SK-N-SH treated with all-trans-retinoic acid at 6 μM for 48 hours (cell line): Measurements from ENCODE around the gene CCDC102A.
A peak's percentile ranks its signal among the peaks of the same experiment; 100 is the strongest.

Source experiments
- ATAC-seq: fragments of 200-7000 bp; cut with Tn5 transposase; 3 replicates; pipeline ENCODE4 v1.9.1; 2020; ENCODE audit warnings: mild to moderate bottlenecking, moderate library complexity
- ARNTL ChIP-seq: fragments of 450-650 bp; formaldehyde crosslinking; IDR thresholded peaks from 2 replicates; pipeline ENCODE4 v1.5.0; 2020; ENCODE audit warnings: low read depth, mild to moderate bottlenecking, moderate library complexity, borderline replicate concordance
- CSDC2 ChIP-seq: fragments of 250-450 bp; sonication (Bioruptor Pico); IDR thresholded peaks from 2 replicates; pipeline ENCODE4 v1.5.0; 2020; ENCODE audit warnings: mild to moderate bottlenecking, moderate library complexity
- GLIS3 ChIP-seq: fragments of 250-450 bp; sonication (Bioruptor Pico); IDR thresholded peaks from 2 replicates; pipeline ENCODE4 v1.5.0; 2020; ENCODE audit warnings: mild to moderate bottlenecking, moderate library complexity
- ISL1 ChIP-seq: fragments of 250-450 bp; sonication (Bioruptor Pico); IDR thresholded peaks from 2 replicates; pipeline ENCODE4 v2.1.2; 2022; ENCODE audit warnings: mild to moderate bottlenecking, moderate library complexity
- OSR1 ChIP-seq: fragments of 250-450 bp; sonication (Bioruptor Pico); IDR thresholded peaks from 2 replicates; pipeline ENCODE4 v1.8.0; 2022; ENCODE audit warnings: moderate library complexity, mild to moderate bottlenecking, inconsistent platforms
- RARB ChIP-seq: fragments of 250-450 bp; sonication (Bioruptor Pico); IDR thresholded peaks from 2 replicates; pipeline ENCODE4 v1.8.0; 2021; ENCODE audit warnings: mild to moderate bottlenecking, moderate library complexity
- TCF4 ChIP-seq: fragments of 250-450 bp; sonication (Bioruptor Pico); IDR thresholded peaks from 2 replicates; pipeline ENCODE4 v1.8.0; 2021; ENCODE audit warnings: mild to moderate bottlenecking, moderate library complexity, borderline replicate concordance
- TOX ChIP-seq: fragments of 250-450 bp; sonication (Bioruptor Pico); IDR thresholded peaks from 2 replicates; pipeline ENCODE4 v1.8.0; 2021; ENCODE audit warnings: mild to moderate bottlenecking, moderate library complexity, borderline replicate concordance
- ZFP3 ChIP-seq: fragments of 250-450 bp; sonication (Bioruptor Pico); IDR thresholded peaks from 2 replicates; pipeline ENCODE4 v1.5.0; 2020; ENCODE audit warnings: mild to moderate bottlenecking, moderate library complexity
- ZFP30 ChIP-seq: fragments of 450-650 bp; formaldehyde crosslinking; IDR thresholded peaks from 2 replicates; pipeline ENCODE4 v1.5.0; 2022; ENCODE audit warnings: mild to moderate bottlenecking, moderate library complexity
- ZNF565 ChIP-seq: fragments of 450-650 bp; formaldehyde crosslinking; conservative IDR thresholded peaks from 2 replicates; pipeline ENCODE4 v1.5.0; 2020; ENCODE audit warnings: low read depth, mild to moderate bottlenecking, moderate library complexity
- ZNF8 ChIP-seq: fragments of 450-650 bp; formaldehyde crosslinking; IDR thresholded peaks from 2 replicates; pipeline ENCODE4 v1.5.0; 2020; ENCODE audit warnings: mild to moderate bottlenecking, moderate library complexity
- TF ChIP-seq, protein P1 (sequence below): fragments of 250-450 bp; sonication (Bioruptor Pico); IDR thresholded peaks from 2 replicates; pipeline ENCODE4 v1.5.0; 2020; ENCODE audit warnings: mild to moderate bottlenecking, moderate library complexity
- TF ChIP-seq, protein P2 (sequence below): fragments of 250-450 bp; sonication (Bioruptor Pico); IDR thresholded peaks from 2 replicates; pipeline ENCODE4 v1.8.0; 2020; ENCODE audit warnings: mild to moderate bottlenecking, moderate library complexity, borderline replicate concordance
- TF ChIP-seq, protein P3 (sequence below): fragments of 250-450 bp; sonication (Bioruptor Pico); IDR thresholded peaks from 2 replicates; pipeline ENCODE4 v1.8.0; 2021; ENCODE audit warnings: low read depth, mild to moderate bottlenecking, moderate library complexity, borderline replicate concordance

CCDC102A gene

DNA sequence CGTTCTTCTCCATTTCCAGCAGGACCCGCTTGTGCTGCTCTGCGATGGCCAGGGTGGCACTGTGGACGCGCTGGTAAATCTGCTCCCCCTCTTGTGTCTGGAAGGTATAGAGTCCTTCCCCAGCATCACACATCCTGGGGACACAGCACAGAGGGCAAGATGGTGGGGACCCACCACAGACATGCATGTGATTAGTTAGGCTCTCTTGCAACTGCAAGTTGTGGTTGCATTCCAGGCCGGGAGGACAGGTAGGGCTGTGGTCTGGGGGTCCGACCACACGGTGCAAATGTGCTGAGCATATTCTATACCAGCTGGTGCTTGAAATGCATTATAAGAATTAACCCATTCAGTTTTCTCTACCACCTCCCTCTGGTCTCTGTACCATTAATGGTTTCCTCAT lies 62.5 kb downstream of the CCDC102A start (continued):
- TF ChIP-seq, protein P1, sequence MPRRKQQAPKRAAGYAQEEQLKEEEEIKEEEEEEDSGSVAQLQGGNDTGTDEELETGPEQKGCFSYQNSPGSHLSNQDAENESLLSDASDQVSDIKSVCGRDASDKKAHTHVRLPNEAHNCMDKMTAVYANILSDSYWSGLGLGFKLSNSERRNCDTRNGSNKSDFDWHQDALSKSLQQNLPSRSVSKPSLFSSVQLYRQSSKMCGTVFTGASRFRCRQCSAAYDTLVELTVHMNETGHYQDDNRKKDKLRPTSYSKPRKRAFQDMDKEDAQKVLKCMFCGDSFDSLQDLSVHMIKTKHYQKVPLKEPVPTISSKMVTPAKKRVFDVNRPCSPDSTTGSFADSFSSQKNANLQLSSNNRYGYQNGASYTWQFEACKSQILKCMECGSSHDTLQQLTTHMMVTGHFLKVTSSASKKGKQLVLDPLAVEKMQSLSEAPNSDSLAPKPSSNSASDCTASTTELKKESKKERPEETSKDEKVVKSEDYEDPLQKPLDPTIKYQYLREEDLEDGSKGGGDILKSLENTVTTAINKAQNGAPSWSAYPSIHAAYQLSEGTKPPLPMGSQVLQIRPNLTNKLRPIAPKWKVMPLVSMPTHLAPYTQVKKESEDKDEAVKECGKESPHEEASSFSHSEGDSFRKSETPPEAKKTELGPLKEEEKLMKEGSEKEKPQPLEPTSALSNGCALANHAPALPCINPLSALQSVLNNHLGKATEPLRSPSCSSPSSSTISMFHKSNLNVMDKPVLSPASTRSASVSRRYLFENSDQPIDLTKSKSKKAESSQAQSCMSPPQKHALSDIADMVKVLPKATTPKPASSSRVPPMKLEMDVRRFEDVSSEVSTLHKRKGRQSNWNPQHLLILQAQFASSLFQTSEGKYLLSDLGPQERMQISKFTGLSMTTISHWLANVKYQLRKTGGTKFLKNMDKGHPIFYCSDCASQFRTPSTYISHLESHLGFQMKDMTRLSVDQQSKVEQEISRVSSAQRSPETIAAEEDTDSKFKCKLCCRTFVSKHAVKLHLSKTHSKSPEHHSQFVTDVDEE (CRISPR knock-in tag), result no peak
- TF ChIP-seq OSR1 (CRISPR knock-in tag) (no peak), TOX (CRISPR knock-in tag) (no peak)

DNA sequence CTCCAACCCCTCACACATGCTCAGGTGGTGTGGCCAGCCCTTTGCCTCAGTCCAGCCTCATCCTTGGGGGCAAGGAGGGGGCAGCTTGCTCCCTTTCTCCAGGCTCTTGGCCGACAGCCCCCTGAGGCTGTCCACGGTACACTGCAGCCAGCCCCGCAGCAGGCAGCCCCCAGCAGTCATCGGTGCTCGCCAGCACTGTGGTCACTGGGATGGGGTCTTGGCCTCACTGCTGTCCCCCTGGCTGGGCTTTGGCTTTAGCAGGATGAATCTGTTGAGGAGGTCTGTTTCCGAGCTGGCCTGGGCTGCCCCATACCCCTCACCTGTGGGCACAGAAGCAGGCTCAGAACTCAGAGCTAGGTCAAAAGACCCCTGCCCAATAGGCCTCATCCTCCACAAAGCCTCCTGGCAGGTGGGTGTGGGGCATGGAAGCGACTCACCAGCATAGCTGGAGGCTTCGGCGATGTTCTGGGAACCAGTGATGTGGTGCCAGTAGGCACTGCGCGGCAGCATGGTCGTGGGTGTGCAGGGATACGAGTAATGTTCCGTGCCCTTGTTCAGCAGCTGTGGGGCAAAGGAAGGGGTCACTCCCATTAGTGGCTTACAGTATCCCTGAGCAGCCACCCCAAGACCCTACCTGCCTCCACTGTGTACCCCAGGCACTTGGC lies 63.1 kb downstream of the CCDC102A start:
- TF ChIP-seq ARNTL (CRISPR knock-in tag) (no peak), ISL1 (CRISPR knock-in tag) (no peak), TCF4 (CRISPR knock-in tag) (no peak), CSDC2 (no peak), RARB (no peak), ZNF8 (CRISPR knock-in tag) (no peak)
- TF ChIP-seq, protein P1 (CRISPR knock-in tag), result no peak
- TF ChIP-seq, protein P2, sequence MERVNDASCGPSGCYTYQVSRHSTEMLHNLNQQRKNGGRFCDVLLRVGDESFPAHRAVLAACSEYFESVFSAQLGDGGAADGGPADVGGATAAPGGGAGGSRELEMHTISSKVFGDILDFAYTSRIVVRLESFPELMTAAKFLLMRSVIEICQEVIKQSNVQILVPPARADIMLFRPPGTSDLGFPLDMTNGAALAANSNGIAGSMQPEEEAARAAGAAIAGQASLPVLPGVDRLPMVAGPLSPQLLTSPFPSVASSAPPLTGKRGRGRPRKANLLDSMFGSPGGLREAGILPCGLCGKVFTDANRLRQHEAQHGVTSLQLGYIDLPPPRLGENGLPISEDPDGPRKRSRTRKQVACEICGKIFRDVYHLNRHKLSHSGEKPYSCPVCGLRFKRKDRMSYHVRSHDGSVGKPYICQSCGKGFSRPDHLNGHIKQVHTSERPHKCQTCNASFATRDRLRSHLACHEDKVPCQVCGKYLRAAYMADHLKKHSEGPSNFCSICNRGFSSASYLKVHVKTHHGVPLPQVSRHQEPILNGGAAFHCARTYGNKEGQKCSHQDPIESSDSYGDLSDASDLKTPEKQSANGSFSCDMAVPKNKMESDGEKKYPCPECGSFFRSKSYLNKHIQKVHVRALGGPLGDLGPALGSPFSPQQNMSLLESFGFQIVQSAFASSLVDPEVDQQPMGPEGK (CRISPR knock-in tag), result no peak
- peak; percentile 3; the same call in 2 of the 3 replicates for ATAC-seq

DNA sequence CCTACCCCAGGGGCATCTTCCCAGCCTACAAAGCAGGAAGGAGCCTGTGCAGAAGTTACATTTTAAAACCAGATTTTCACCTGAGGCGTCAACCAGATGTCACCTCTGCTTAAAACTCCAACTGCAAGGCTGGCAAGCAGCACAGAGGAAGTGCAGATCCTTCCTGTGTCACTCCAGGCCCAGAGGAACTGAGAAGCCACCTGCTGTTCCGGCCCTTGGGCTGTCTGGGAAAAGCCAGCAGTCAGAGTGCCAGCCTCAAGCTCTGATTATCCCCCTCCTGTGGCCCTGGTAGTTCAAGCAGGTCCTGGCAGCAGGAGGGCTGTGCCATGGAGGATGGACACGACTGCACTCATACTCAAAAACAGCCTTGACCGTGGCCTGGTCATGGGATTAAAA lies 63.7 kb downstream of the CCDC102A start:
- peak; percentile 17; the same call in 1 of the 2 replicates for TF ChIP-seq TCF4 (CRISPR knock-in tag)
- TF ChIP-seq, protein P3, sequence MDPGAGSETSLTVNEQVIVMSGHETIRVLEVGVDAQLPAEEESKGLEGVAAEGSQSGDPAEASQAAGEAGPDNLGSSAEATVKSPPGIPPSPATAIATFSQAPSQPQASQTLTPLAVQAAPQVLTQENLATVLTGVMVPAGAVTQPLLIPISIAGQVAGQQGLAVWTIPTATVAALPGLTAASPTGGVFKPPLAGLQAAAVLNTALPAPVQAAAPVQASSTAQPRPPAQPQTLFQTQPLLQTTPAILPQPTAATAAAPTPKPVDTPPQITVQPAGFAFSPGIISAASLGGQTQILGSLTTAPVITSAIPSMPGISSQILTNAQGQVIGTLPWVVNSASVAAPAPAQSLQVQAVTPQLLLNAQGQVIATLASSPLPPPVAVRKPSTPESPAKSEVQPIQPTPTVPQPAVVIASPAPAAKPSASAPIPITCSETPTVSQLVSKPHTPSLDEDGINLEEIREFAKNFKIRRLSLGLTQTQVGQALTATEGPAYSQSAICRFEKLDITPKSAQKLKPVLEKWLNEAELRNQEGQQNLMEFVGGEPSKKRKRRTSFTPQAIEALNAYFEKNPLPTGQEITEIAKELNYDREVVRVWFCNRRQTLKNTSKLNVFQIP (CRISPR knock-in tag), result no peak
- peak; percentile 5; the same call in 1 of the 3 replicates for ATAC-seq

DNA sequence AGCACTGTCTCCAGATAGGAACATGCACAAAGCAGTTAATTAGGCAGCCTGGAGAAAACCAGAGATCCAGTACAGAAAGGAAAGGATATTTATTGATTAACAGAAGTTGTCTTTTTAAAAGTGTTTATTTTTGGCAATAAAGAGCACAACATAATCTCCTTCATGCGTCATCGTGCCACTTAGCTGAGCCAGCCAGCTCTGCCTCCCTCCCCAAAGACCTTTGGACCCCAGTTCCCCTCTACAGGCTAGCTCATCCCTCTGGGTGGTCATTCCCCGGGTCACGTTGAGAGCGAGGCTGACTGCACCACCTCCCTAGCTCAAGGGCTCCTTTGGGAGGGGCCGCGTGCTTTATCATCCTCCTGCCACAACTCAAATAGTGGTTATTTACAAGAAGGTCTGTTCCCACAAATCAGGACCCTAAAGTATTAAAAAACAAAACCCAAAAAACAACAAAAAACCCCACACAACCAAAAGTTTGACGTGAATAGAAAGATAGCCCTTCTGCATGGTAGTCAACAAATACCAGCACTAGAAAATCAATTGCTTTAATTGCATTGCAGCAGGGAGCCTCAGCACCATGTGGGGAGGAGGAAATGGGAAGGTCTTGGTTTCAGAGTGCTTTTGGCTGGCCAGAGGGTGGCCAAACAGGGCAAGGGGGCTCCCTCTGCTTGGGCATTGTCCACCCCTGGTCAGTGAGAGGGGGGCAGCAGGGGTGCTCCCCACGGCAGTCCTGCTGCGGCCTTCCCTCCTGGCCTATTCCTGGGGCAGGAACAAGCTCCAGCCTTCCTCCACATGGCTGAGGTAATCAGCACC lies 64.3 kb downstream of the CCDC102A start:
- TF ChIP-seq ZNF565 (no peak), ZFP3 (CRISPR knock-in tag) (no peak)
- ATAC-seq, result no peak; the same call in 2 of the 3 replicates

DNA sequence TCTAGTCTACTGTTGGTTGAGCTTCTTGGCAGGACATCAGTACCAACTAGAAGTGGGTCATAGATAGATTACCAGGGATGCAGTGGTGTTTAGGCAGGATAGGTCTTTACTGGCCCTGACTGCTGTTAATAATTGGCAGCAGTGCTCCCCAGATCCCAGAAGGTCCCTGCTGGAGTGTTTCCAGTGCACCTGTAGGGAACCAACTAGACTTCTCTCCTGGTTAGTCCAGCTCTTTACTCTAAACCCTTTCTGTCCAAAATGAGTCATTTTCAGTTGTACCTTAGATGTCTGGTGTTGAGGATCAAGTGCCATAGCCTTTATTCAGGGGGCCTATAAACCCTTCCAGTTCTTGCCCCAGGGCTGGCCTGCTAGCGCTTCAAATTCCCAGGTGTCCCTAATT lies 65.2 kb downstream of the CCDC102A start:
- no peak for ATAC-seq
- TF ChIP-seq GLIS3 (CRISPR knock-in tag) (no peak), ZFP30 (no peak), ARNTL (CRISPR knock-in tag) (no peak)
